Lung (tissue), 12 donors: ENCODE data around the gene TMEM117. TPM values are rescaled to one million over a fixed set of nuclear protein-coding genes. Genes with fewer than 3 reads are reported as not detected.

Experiments used
- ATAC-seq: fragments of 200-7000 bp; cut with Tn5 transposase; one replicate; pipeline ENCODE4 v1.9.1; 2020; ENCODE audit warnings: moderate number of reproducible peaks; ENCODE audit not compliant: insufficient read depth, low FRiP score
- DNase-seq, 3 donors: peaks; one replicate each; pipeline ENCODE4 v3.0.0-alpha.2; 2013 to 2017
- H3K27ac ChIP-seq, 2 donors: one replicate each; pipeline ENCODE4 v1.5.1; 2013; ENCODE audit warnings: mild to moderate bottlenecking in 2 of 2, moderate library complexity in 2 of 2, control low read depth in 1 of 2, inconsistent platforms in 1 of 2, low read depth in 1 of 2, low read length in 1 of 2
- H3K27me3 ChIP-seq, 3 donors: one replicate each; pipeline ENCODE4 v1.5.1; 2013; ENCODE audit warnings: low read length in 2 of 3; ENCODE audit not compliant: control insufficient read depth in 3 of 3, insufficient read depth in 3 of 3
- H3K36me3 ChIP-seq, 4 donors: one replicate each; pipeline ENCODE4 v1.5.1; 2013; ENCODE audit warnings: low read length in 4 of 4, mild to moderate bottlenecking in 1 of 4, moderate library complexity in 1 of 4; ENCODE audit not compliant: control insufficient read depth in 4 of 4, insufficient read depth in 4 of 4
- H3K4me1 ChIP-seq, 5 donors: one replicate each; pipeline ENCODE4 v1.5.1; 2013; ENCODE audit warnings: low read length in 5 of 5, mild to moderate bottlenecking in 2 of 5, moderate library complexity in 1 of 5; ENCODE audit not compliant: control insufficient read depth in 5 of 5, insufficient read depth in 5 of 5
- H3K4me3 ChIP-seq: one replicate; pipeline ENCODE4 v1.5.1; 2013; ENCODE audit warnings: mild to moderate bottlenecking, control low read depth, moderate library complexity
- H3K9ac ChIP-seq, 2 donors: one replicate each; pipeline ENCODE4 v1.5.1; 2013; ENCODE audit warnings: low read length in 2 of 2, control low read depth in 1 of 2; ENCODE audit not compliant: insufficient read depth in 1 of 2
- H3K9me3 ChIP-seq, 4 donors: one replicate each; pipeline ENCODE4 v1.5.1; 2013; ENCODE audit warnings: low read length in 3 of 4, mild to moderate bottlenecking in 1 of 4, moderate library complexity in 1 of 4; ENCODE audit not compliant: control insufficient read depth in 4 of 4, insufficient read depth in 3 of 4
- WGBS, 2 donors: extraction: QIAGEN DNeasy Blood & Tissue Kit; methylation state at CpG; one replicate each; pipeline ENCODE4 v1.1.7; 2013; 5-methylcytosine and 5-hydroxymethylcytosine counted together
- polyA plus RNA-seq, 2 donors: library from polyadenylated mRNA; stranded (reverse); fragments of 200-250 nt; gene quantifications; one replicate each; pipeline ENCODE4 v1.2.1, GENCODE V29; 2013
- total RNA-seq, 2 donors: library from RNA; depleted of rRNA in 1 of 2; stranded (reverse); fragments of >200 nt in 1 of 2; gene quantifications; one replicate each; pipeline ENCODE4 v1.2.1, GENCODE V29; 2014 to 2021
- TF ChIP-seq, protein P1 (sequence below): IDR thresholded peaks from 2 replicates; pipeline ENCODE4 v1.5.1; 2012; ENCODE audit warnings: mild to moderate bottlenecking; ENCODE audit errors: control extremely low read depth, extremely low read depth
- donor health status: control.
- donor health status: control.
- donor health status: Bipolar disorder and iron deficiency.
- donor health status: healthy.
- donor health status: DM: yes; HTN: yes; CAD: no.

TMEM117 gene
- total and polyA plus RNA-seq, 4 donors = 1.2 to 6.1 (median 2.3) TPM

GRCh38 chr12:44358636-44359035, 522.8 kb downstream of the TMEM117 start:
- no peaks in the 10 kb centered on the region for H3K27me3 ChIP-seq
- TF ChIP-seq, protein P1, sequence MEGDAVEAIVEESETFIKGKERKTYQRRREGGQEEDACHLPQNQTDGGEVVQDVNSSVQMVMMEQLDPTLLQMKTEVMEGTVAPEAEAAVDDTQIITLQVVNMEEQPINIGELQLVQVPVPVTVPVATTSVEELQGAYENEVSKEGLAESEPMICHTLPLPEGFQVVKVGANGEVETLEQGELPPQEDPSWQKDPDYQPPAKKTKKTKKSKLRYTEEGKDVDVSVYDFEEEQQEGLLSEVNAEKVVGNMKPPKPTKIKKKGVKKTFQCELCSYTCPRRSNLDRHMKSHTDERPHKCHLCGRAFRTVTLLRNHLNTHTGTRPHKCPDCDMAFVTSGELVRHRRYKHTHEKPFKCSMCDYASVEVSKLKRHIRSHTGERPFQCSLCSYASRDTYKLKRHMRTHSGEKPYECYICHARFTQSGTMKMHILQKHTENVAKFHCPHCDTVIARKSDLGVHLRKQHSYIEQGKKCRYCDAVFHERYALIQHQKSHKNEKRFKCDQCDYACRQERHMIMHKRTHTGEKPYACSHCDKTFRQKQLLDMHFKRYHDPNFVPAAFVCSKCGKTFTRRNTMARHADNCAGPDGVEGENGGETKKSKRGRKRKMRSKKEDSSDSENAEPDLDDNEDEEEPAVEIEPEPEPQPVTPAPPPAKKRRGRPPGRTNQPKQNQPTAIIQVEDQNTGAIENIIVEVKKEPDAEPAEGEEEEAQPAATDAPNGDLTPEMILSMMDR = no peak
- no peak overlapping the region for H3K9ac ChIP-seq
- WGBS, 2 donors = 78 to 79% methylated on average over 1 of the region's 1 CpG
- DNase-seq = peak; percentile 47 to 69 (median 52)
- no peak overlapping the region for H3K4me3 ChIP-seq
- H3K27ac ChIP-seq = no peak overlapping the region
- H3K36me3 ChIP-seq = no peaks in the 10 kb centered on the region
- ATAC-seq = no peak
- no peaks in the 10 kb centered on the region for H3K9me3 ChIP-seq
- H3K4me1 ChIP-seq = no peaks in the 10 kb centered on the region

GRCh38 chr12:44362947-44363346, 527.1 kb downstream of the TMEM117 start:
- no peak for DNase-seq
- no peak overlapping the region for H3K9ac ChIP-seq
- H3K27me3 ChIP-seq = no peaks in the 10 kb centered on the region
- no peaks in the 10 kb centered on the region for H3K4me1 ChIP-seq
- no peaks in the 10 kb centered on the region for H3K9me3 ChIP-seq
- no peaks in the 10 kb centered on the region for H3K36me3 ChIP-seq
- TF ChIP-seq, protein P1 = no peak
- H3K4me3 ChIP-seq = no peak overlapping the region
- H3K27ac ChIP-seq = no peak overlapping the region
- ATAC-seq = no peak
- 86 to 90% methylated on average over 2 of the region's 2 CpGs for WGBS, 2 donors

- Histone ChIP-seq H3K4me3 (no peak overlapping the region), H3K36me3 (no peaks in the 10 kb centered on the region), H3K27ac (no peak overlapping the region), H3K4me1 (no peaks in the 10 kb centered on the region), H3K9me3 (no peaks in the 10 kb centered on the region), H3K27me3 (no peaks in the 10 kb centered on the region), H3K9ac (no peak overlapping the region)
- DNase-seq (no peak), ATAC-seq (no peak)
- TF ChIP-seq, protein P1 = no peak
- 79 to 87% methylated on average over 1 of the region's 1 CpG for WGBS, 2 donors
These were observed 531.3 kb downstream of the TMEM117 start for GRCh38 chr12:44367136-44367535.

- Histone ChIP-seq H3K4me3 (no peak overlapping the region), H3K27ac (no peak overlapping the region), H3K9ac (no peak overlapping the region), H3K4me1 (no peaks in the 10 kb centered on the region), H3K27me3 (no peaks in the 10 kb centered on the region), H3K9me3 (no peaks in the 10 kb centered on the region), H3K36me3 (no peaks in the 10 kb centered on the region)
- DNase-seq = no peak
- TF ChIP-seq, protein P1 = no peak
- no peak for ATAC-seq
- WGBS, 2 donors = 60 to 80% methylated on average over 2 of the region's 2 CpGs
These were observed 532.0 kb downstream of the TMEM117 start for GRCh38 chr12:44367916-44368315.
